Glutamatergic neuron (in vitro differentiated cells): Measurements from ENCODE around the gene C1orf50. TPM values are rescaled to one million over a fixed set of nuclear protein-coding genes. Genes with fewer than 3 reads are reported as not detected.
A peak's percentile ranks its signal among the peaks of the same experiment; 100 is the strongest.

Experiments used
- DNase-seq: peaks from one replicate; pipeline ENCODE4 v3.0.0; 2022
- H3K27ac Mint-ChIP-seq: one replicate; pipeline ENCODE4 v1.8.0; 2020; ENCODE audit warnings: mild to moderate bottlenecking, mixed read lengths, inconsistent platforms; ENCODE audit not compliant: unreplicated experiment
- H3K27me3 Mint-ChIP-seq: one replicate; pipeline ENCODE4 v1.8.0; 2020; ENCODE audit warnings: mild to moderate bottlenecking, moderate library complexity, mixed read lengths, inconsistent platforms; ENCODE audit not compliant: unreplicated experiment
- H3K36me3 Mint-ChIP-seq: one replicate; pipeline ENCODE4 v1.8.0; 2020; ENCODE audit warnings: mild to moderate bottlenecking, mixed read lengths, inconsistent platforms; ENCODE audit not compliant: unreplicated experiment
- H3K4me1 Mint-ChIP-seq: one replicate; pipeline ENCODE4 v1.8.0; 2020; ENCODE audit warnings: mild to moderate bottlenecking, low read depth, mixed read lengths, inconsistent platforms; ENCODE audit not compliant: unreplicated experiment
- H3K4me3 Mint-ChIP-seq: one replicate; pipeline ENCODE4 v1.8.0; 2020; ENCODE audit warnings: mild to moderate bottlenecking, mixed read lengths, inconsistent platforms; ENCODE audit not compliant: unreplicated experiment
- H3K9me3 Mint-ChIP-seq: one replicate; pipeline ENCODE4 v1.8.0; 2020; ENCODE audit warnings: mild to moderate bottlenecking, moderate library complexity, mixed read lengths, inconsistent platforms; ENCODE audit not compliant: unreplicated experiment
- total RNA-seq: library from RNA; stranded (reverse); fragmentation: NEBNext Ultra II Directional; extraction: Animal tissue kit (Norgen Biotek cat#: 25700); gene quantifications from one replicate; pipeline ENCODE4 v1.2.1, GENCODE V29; 2021; ENCODE audit not compliant: unreplicated experiment
- TF ChIP-seq, protein P1 (sequence below): fragments of 200-600 bp; sonication (generic); IDR thresholded peaks from one replicate; pipeline ENCODE4 v1.5.0; 2021; ENCODE audit not compliant: partially characterized antibody, unreplicated experiment

The C1orf50 gene
- total RNA-seq, 1 donor from 2014 or later: 21.6 TPM

DNA sequence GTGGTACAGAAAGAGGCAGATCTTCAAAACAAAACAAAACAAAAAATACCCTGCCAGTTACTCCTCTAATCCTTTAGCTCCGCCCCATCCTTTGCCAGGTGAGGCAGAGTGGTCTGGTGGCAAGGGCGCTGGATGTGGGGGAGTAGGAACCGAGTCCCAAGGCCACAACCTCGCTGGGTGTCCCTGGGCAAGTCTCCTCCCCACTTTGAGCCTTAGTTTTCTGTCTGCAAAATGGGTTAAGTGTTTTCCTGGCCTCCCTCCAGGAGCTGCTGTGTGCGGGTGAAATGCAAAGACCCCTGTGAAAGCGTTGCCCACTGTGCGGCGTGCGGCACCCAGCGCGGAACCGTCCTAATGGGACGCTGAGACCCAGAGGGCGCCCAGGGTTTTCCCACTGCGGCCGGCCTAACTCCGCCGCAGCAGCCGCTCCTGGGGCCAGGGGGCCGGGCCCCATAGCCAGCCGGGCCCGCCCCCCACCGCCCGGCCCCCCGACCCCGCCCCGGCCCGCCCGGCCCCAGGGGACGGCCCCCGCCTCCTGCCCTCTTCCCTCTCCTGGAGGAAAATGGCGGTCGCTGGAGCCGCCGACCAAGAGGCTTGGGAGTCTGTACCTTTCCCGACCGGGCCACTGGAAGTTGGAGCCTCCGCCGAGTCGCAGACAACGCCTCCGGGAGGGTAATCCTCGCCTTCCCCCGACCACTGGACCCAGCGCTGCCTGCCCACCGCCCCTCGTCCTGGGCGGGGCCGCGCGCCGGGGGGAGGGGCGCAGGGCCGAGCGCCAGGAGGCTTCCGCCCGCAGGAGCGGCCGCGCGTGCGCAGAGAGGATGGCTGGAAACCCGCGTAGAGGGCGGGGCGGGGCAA, 49.8 kb downstream of the C1orf50 start, which contains the start of the genes ERMAP and SVBP:
ERMAP (plus strand) TSS at position 538 of the 855 bp plus-strand sequence. CDS start 13,327 bp downstream, outside the sequence.
SVBP (minus strand) TSS at position 813 of the 855 bp plus-strand sequence. CDS start 853 bp downstream, outside the sequence.
- peak; percentile 97 for DNase-seq
- H3K27ac Mint-ChIP-seq: peak within 1 kb of the TSS; percentile 98
- H3K4me3 Mint-ChIP-seq: peak within 1 kb of the TSS; percentile 96

DNA sequence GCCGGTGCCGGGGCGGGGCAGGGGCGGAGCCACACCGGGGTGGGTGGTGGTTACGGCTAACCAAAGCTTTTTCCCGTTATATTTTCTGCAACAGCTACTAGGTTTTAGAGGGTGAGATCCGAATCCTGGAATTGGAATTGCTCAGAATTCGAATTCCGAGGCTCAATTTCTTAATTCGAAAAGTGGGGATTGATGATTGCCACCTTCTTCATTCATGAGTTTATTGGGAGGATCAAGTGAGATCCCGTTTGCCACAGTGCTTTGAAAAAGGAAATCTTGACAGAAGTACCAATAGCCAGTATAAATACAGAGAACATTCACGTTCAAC, 50.4 kb downstream of the C1orf50 start:
- peak overlapping the region; percentile 81 for H3K4me3 Mint-ChIP-seq
- H3K9me3 Mint-ChIP-seq: peaks cover 7% of the 10 kb centered on the region
- TF ChIP-seq, protein P1, sequence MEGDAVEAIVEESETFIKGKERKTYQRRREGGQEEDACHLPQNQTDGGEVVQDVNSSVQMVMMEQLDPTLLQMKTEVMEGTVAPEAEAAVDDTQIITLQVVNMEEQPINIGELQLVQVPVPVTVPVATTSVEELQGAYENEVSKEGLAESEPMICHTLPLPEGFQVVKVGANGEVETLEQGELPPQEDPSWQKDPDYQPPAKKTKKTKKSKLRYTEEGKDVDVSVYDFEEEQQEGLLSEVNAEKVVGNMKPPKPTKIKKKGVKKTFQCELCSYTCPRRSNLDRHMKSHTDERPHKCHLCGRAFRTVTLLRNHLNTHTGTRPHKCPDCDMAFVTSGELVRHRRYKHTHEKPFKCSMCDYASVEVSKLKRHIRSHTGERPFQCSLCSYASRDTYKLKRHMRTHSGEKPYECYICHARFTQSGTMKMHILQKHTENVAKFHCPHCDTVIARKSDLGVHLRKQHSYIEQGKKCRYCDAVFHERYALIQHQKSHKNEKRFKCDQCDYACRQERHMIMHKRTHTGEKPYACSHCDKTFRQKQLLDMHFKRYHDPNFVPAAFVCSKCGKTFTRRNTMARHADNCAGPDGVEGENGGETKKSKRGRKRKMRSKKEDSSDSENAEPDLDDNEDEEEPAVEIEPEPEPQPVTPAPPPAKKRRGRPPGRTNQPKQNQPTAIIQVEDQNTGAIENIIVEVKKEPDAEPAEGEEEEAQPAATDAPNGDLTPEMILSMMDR: no peak
- peak overlapping the region; percentile 40 for H3K27ac Mint-ChIP-seq
- H3K4me1 Mint-ChIP-seq: peaks cover 2% of the 10 kb centered on the region
- DNase-seq: no peak
- H3K27me3 Mint-ChIP-seq: peaks cover 5% of the 10 kb centered on the region
- no peaks in the 10 kb centered on the region for H3K36me3 Mint-ChIP-seq

More for the DNA sequence above, 49.8 kb downstream of the C1orf50 start, which contains the start of the genes ERMAP and SVBP:
- Mint-ChIP-seq H3K4me1 (peaks cover 2% of the 10 kb centered on the region), H3K27me3 (peaks cover 5% of the 10 kb centered on the region), H3K36me3 (no peaks in the 10 kb centered on the region), H3K9me3 (peaks cover 7% of the 10 kb centered on the region)
- TF ChIP-seq, protein P1: no peak

DNA sequence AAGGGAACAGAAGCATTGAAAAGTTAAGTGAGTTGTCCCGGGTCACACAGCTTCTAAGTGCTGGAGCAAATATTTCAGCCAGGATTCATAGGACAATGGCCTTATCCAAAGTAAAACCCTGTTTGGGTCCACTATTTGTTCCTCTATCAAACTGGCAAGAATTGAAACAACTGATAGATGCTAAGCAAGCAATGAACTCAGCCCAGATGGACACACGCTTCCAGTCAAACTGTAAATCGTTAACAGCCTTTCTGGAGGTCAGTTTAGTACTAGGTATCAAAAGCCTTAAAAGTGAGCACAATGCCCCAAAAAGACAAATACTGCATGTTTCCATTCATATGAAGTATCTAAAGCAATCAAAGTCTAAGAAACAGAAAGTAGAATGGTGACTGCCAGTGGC, 50.9 kb downstream of the C1orf50 start:
- Mint-ChIP-seq H3K4me3 (peak overlapping the region; percentile 58), H3K4me1 (peaks cover 4% of the 10 kb centered on the region), H3K27ac (no peak overlapping the region), H3K36me3 (no peaks in the 10 kb centered on the region), H3K9me3 (peaks cover 7% of the 10 kb centered on the region), H3K27me3 (peaks cover 5% of the 10 kb centered on the region)
- TF ChIP-seq, protein P1: no peak
- no peak for DNase-seq

DNA sequence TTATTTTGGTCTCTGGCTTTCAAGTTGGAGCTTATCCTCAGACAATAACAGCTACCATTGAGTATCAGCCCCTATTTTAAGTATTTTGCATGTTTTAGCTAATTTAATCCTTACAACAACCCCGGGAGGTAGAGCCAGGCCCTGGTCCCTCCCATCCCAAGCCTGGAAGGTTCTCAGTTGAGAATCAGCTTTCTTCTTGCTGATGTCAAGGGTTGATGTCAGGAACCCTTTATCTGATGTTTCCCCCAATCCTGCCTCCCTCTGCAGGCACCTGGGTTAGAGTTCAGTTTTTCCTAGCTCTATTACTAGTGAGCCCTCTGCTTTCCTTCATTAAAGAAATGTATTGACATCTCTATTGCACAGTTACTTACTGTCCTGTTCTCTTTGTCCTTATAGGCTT, 53.8 kb downstream of the C1orf50 start:
- Mint-ChIP-seq H3K36me3 (no peaks in the 10 kb centered on the region), H3K27ac (no peak overlapping the region), H3K9me3 (peaks cover 7% of the 10 kb centered on the region), H3K27me3 (peaks cover 4% of the 10 kb centered on the region), H3K4me1 (peaks cover 2% of the 10 kb centered on the region), H3K4me3 (no peak overlapping the region)
- no peak for DNase-seq
- TF ChIP-seq, protein P1: no peak

DNA sequence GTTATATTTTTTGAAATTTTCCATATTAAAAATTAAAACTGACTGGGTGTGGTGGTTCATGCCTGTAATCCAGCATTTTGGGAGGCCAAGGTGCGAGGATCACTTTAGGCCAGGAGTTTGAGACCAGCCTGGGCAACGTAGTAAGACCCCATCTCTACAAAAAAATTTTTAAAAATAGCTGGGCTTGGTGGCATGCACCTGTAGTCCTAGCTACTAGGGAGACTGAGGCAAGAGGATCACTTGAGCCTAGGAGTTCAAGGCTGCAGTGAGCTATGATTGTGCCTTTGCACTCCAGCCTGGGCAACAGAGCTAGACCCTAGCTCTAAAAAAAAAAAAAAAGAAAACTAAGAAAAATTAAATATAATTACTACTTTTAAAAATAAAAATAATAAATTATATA, 54.6 kb downstream of the C1orf50 start:
- peaks cover 2% of the 10 kb centered on the region for H3K4me1 Mint-ChIP-seq
- peaks cover under 1% of the 10 kb centered on the region for H3K9me3 Mint-ChIP-seq
- H3K27me3 Mint-ChIP-seq: no peaks in the 10 kb centered on the region
- no peaks in the 10 kb centered on the region for H3K36me3 Mint-ChIP-seq
- no peak overlapping the region for H3K4me3 Mint-ChIP-seq
- DNase-seq: no peak
- TF ChIP-seq, protein P1: no peak
- no peak overlapping the region for H3K27ac Mint-ChIP-seq
